K562 (cell line): ENCODE results near the gene LTBP2. TPM values are rescaled to one million over a fixed set of nuclear protein-coding genes. Genes with fewer than 3 reads are reported as not detected.

Source experiments
- ATAC-seq: fragments of 200-7000 bp; cut with Tn5 transposase; 3 replicates; pipeline ENCODE4 v1.9.1; 2020; ENCODE audit warnings: moderate library complexity
- BruUV-seq: library from RNA; stranded (reverse); fragments of 400-500 nt; replicated peaks from 2 replicates; lab custom pipeline; 2021; lab: Mats Ljungman, UMichigan
- CTCF ChIA-PET: fragments of 300-600 bp; formaldehyde crosslinking; extraction: SDS; loops from one replicate; lab custom pipeline; 2021; ENCODE audit warnings: low intra/inter-chr PET ratio; lab: Yijun Ruan, JAX
- POLR2A ChIA-PET: fragments of 300-600, 350-650 bp; sonication (Branson Sonifier 250); formaldehyde crosslinking; extraction: SDS; loops from one replicate; lab custom pipeline; 2021; ENCODE audit warnings: antibody characterized with exemption, inconsistent platforms; lab: Yijun Ruan, JAX
- DNase-seq, 4 experiments: peaks; one replicate each; pipeline versions ENCODE4 v3.0.0 to v3.0.0-alpha.2; 2011 to 2018; ENCODE audit warnings: low spot score in 3 of 4, mixed read lengths in 3 of 4; ENCODE audit errors: extremely low read depth in 1 of 4
- FAIRE-seq: peaks from 2 replicates; lab custom pipeline; 2011; peaks lifted over from hg19 to GRCh38; lab: Jason Lieb, UNC
- H2AFZ ChIP-seq: 2 replicates; pipeline ENCODE4 v1.6.0; 2011; ENCODE audit warnings: low read depth, low read length, control low read depth, inconsistent platforms
- H3K27ac ChIP-seq: fragments of 200-600 bp; 3 replicates; pipeline ENCODE4 v1.8.0; 2011; ENCODE audit warnings: low read depth, mild to moderate bottlenecking, control low read depth, inconsistent platforms, low read length, moderate library complexity, mixed read lengths; ENCODE audit errors: extremely low read depth
- H3K27me3 ChIP-seq, 2 experiments: fragments of 300-600 bp in 1 of 2; 2 replicates in 1 of 2; 3 replicates in 1 of 2; pipeline versions ENCODE4 v1.6.0 to v1.8.0; 2011; ENCODE audit warnings: inconsistent platforms in 2 of 2, low read length in 2 of 2, mild to moderate bottlenecking in 1 of 2, mixed read lengths in 1 of 2, moderate library complexity in 1 of 2; ENCODE audit not compliant: control insufficient read depth in 2 of 2, insufficient read depth in 2 of 2
- H3K36me3 ChIP-seq: fragments of 300-600 bp; 3 replicates; pipeline ENCODE4 v1.8.0; 2011; ENCODE audit warnings: mild to moderate bottlenecking, low read length, inconsistent platforms; ENCODE audit not compliant: control insufficient read depth, insufficient read depth
- H3K4me1 ChIP-seq, 2 experiments: fragments of 200-600 bp in 1 of 2; replicated peaks in 1 of 2; 2 replicates in 1 of 2; 3 replicates in 1 of 2; pipeline versions ENCODE4 v1.5.1 to v1.8.0; 2011; ENCODE audit warnings: inconsistent platforms in 2 of 2, low read length in 2 of 2, mild to moderate bottlenecking in 1 of 2, mixed read lengths in 1 of 2, moderate library complexity in 1 of 2; ENCODE audit not compliant: control insufficient read depth in 2 of 2, insufficient read depth in 2 of 2
- H3K4me2 ChIP-seq: 2 replicates; pipeline ENCODE4 v1.6.1; 2011; ENCODE audit warnings: low read length, control low read depth, inconsistent platforms, mixed read lengths; ENCODE audit not compliant: insufficient read depth
- H3K4me3 ChIP-seq: fragments of 200-600 bp; sonication (generic), shearing (Covaris generic); 2 replicates; pipeline ENCODE4 v1.5.1; 2016; ENCODE audit warnings: control low read depth, inconsistent platforms
- H3K79me2 ChIP-seq: fragments of 200-600 bp; 3 replicates; pipeline ENCODE4 v1.8.0; 2011; ENCODE audit warnings: low read length, inconsistent platforms; ENCODE audit not compliant: control insufficient read depth, insufficient read depth
- H3K9ac ChIP-seq, 2 experiments: 2 replicates each; pipeline versions ENCODE4 v1.6.0 to v1.6.1; 2011; ENCODE audit warnings: low read depth in 2 of 2, low read length in 2 of 2, control low read depth in 1 of 2, inconsistent platforms in 1 of 2, mild to moderate bottlenecking in 1 of 2, mixed read lengths in 1 of 2; ENCODE audit not compliant: insufficient read depth in 1 of 2
- H3K9me1 ChIP-seq: one replicate; pipeline ENCODE4 v1.6.0; 2011; ENCODE audit warnings: inconsistent platforms, mild to moderate bottlenecking, low read length, moderate library complexity; ENCODE audit not compliant: control insufficient read depth, insufficient read depth
- H3K9me3 ChIP-seq: replicated peaks from 2 replicates; pipeline ENCODE4 v1.5.1; 2011; ENCODE audit warnings: low read depth, low read length, inconsistent platforms; ENCODE audit not compliant: control insufficient read depth, insufficient read depth
- H4K20me1 ChIP-seq: replicated peaks from 2 replicates; pipeline ENCODE4 v1.6.1; 2011; ENCODE audit warnings: low read length, inconsistent platforms, mixed read lengths; ENCODE audit not compliant: control insufficient read depth, insufficient read depth
- BHLHE40 ChIP-seq: IDR thresholded peaks from 2 replicates; pipeline ENCODE4 v1.6.1; 2011; ENCODE audit warnings: low read length, improper control_type of control experiment
- CSDE1 ChIP-seq, 2 experiments: fragments of 450-650 bp; IDR thresholded peaks; 2 replicates each; pipeline ENCODE4 v1.6.1; 2016; ENCODE audit warnings: mild to moderate bottlenecking in 1 of 2
- GTF2E2 ChIP-seq: fragments of 200-800 bp; sonication (Bioruptor generic); IDR thresholded peaks from 2 replicates; pipeline ENCODE4 v1.6.1; 2016; ENCODE audit warnings: missing genetic modification characterization, missing compliant biosample characterization
- LARP7 ChIP-seq: fragments of 450-650 bp; IDR thresholded peaks from 2 replicates; pipeline ENCODE4 v1.6.1; 2016
- MED1 ChIP-seq: sonication (generic); formaldehyde crosslinking; IDR thresholded peaks from 2 replicates; pipeline ENCODE4 v1.8.1; 2023; ENCODE audit warnings: missing genetic modification reagents, borderline replicate concordance
- MEIS2 ChIP-seq: fragments of 450-650 bp; IDR thresholded peaks from 2 replicates; pipeline ENCODE4 v1.6.1; 2014; ENCODE audit warnings: mild to moderate bottlenecking; ENCODE audit not compliant: partially characterized antibody
- NR1H2 ChIP-seq: sonication (generic); formaldehyde crosslinking; IDR thresholded peaks from 2 replicates; pipeline ENCODE4 v1.4.0; 2020; ENCODE audit warnings: mild to moderate bottlenecking, missing genetic modification reagents
- PHB2 ChIP-seq: fragments of 450-650 bp; IDR thresholded peaks from 2 replicates; pipeline ENCODE4 v1.6.1; 2017; ENCODE audit warnings: low read depth
- RBM14 ChIP-seq: fragments of 200-400 bp; formaldehyde crosslinking; IDR thresholded peaks from 2 replicates; pipeline ENCODE4 v1.6.1; 2018; ENCODE audit warnings: low read depth, mild to moderate bottlenecking, low read length, moderate library complexity, borderline replicate concordance; ENCODE audit not compliant: insufficient read depth
- SIX5 ChIP-seq, 2 experiments: IDR thresholded peaks; 2 replicates each; pipeline ENCODE4 v1.6.1; 2011; ENCODE audit warnings: low read length in 2 of 2, borderline replicate concordance in 1 of 2, low read depth in 1 of 2, mild to moderate bottlenecking in 1 of 2, moderate library complexity in 1 of 2; ENCODE audit not compliant: insufficient read depth in 1 of 2
- TAF1 ChIP-seq: IDR thresholded peaks from 2 replicates; pipeline ENCODE4 v1.6.1; 2011; ENCODE audit warnings: mild to moderate bottlenecking, low read length, moderate library complexity; ENCODE audit not compliant: insufficient read depth, control insufficient read depth, severe bottlenecking; ENCODE audit errors: extremely low read depth
- THRA ChIP-seq: fragments of 450-650 bp; IDR thresholded peaks from 2 replicates; pipeline ENCODE4 v1.6.1; 2017; ENCODE audit warnings: mild to moderate bottlenecking, moderate library complexity
- WGBS: fragments of 100-300 bp; shearing (Covaris generic); methylation state at CpG from one replicate; pipeline ENCODE4 v1.1.6; 2016; ENCODE audit warnings: low coverage, mixed read lengths; ENCODE audit not compliant: insufficient coverage; ENCODE audit errors: missing lambda C conversion rate; 5-methylcytosine and 5-hydroxymethylcytosine counted together
- in situ Hi-C: fragments of 300-500 bp; cut with MboI; formaldehyde crosslinking; loops from 4 replicates; pipeline ENCODE4 v1.15.0; 2018; ENCODE audit warnings: inconsistent platforms, mixed read lengths
- intact Hi-C: fragments of 100-400 bp; cut with micrococcal nuclease; formaldehyde crosslinking; loops from 2 replicates; pipeline ENCODE4 v1.14.2; 2022
- polyA plus RNA-seq, 8 experiments: library from polyadenylated mRNA; depleted of rRNA in 4 of 8; stranded (reverse) in 5 of 8; unstranded in 3 of 8; fragments of >200 nt; fragmentation: Nextera tagmentation in 2 of 8; fragmentation: Illumina TruSeq in 1 of 8; extraction: Ambion mirVana in 2 of 8; extraction: Trizol in 1 of 8; gene quantifications; 2 replicates each; pipeline versions ENCODE4 v1.2.1 to v1.2.3, GENCODE V29; 2011 to 2014; ENCODE audit warnings: inconsistent platforms in 1 of 8, missing spikeins in 1 of 8
- total RNA-seq, 7 experiments: library from RNA; depleted of rRNA in 6 of 7; stranded (reverse); fragments of >200 nt in 6 of 7; fragmentation: Illumina TruSeq in 2 of 7; extraction: Trizol in 2 of 7; gene quantifications; 2 replicates each; pipeline versions ENCODE4 v1.2.1 to v1.2.3, GENCODE V29; 2011 to 2021; ENCODE audit warnings: low replicate concordance in 1 of 7
- TF ChIP-seq, protein P1 (sequence below): fragments of 450-650 bp; formaldehyde crosslinking; IDR thresholded peaks from 2 replicates; pipeline ENCODE4 v1.4.0; 2022; ENCODE audit warnings: mild to moderate bottlenecking, moderate library complexity

LTBP2 gene
- total and polyA plus RNA-seq, 9 of the 15 experiments (the other 6 are each of a cell fraction or from before 2014, with no cell fraction given): under 0.01 to 0.18 (median 0.03) TPM; not detected in 3

DNA sequence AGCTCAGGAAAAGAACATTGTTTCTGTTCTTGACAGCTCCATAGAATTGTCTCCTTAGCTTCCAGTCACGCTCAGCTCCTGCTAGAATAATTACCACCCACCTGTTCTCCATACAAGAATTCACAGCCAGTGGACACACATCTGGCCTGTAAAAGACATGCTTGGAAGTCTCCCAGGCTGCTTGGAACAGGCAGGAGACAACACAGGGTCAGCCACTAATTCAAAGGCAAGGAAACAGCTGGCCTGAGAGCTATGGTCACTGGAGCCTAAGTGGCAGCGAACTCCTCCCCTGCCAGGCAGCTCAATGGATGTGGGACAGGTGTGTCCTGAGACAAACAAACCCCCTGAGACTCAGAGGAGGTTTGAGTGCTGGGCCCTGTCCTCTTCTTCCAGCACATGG lies 22.9 kb upstream of the LTBP2 start:
- WGBS: 10% methylated on average over 1 of the region's 2 CpGs
- H3K9ac ChIP-seq: no peak overlapping the region
- no peak overlapping the region for H2AFZ ChIP-seq
- H3K4me3 ChIP-seq: no peak overlapping the region
- H4K20me1 ChIP-seq: no peaks in the 10 kb centered on the region
- H3K79me2 ChIP-seq: no peaks in the 10 kb centered on the region
- no peaks in the 10 kb centered on the region for H3K9me3 ChIP-seq
- H3K4me1 ChIP-seq: no peaks in the 10 kb centered on the region
- in situ Hi-C loops (no loop called here), intact Hi-C loops (no loop called here)
- ATAC-seq (no peak), FAIRE-seq (no peak), DNase-seq (no peak)
- H3K36me3 ChIP-seq: no peaks in the 10 kb centered on the region
- CTCF ChIA-PET: no interaction called here
- TF ChIP-seq PHB2 (no peak), LARP7 (no peak), THRA (no peak), BHLHE40 (no peak)
- H3K9me1 ChIP-seq: no peaks in the 10 kb centered on the region
- BruUV-seq: no TSS peak
- POLR2A ChIA-PET: no interaction called here
- H3K27me3 ChIP-seq: peaks cover 10 to 30% of the 10 kb centered on the region in 2 experiments; a peak in 3 of 5 replicates
- no peak overlapping the region for H3K4me2 ChIP-seq
- no peak overlapping the region for H3K27ac ChIP-seq

DNA sequence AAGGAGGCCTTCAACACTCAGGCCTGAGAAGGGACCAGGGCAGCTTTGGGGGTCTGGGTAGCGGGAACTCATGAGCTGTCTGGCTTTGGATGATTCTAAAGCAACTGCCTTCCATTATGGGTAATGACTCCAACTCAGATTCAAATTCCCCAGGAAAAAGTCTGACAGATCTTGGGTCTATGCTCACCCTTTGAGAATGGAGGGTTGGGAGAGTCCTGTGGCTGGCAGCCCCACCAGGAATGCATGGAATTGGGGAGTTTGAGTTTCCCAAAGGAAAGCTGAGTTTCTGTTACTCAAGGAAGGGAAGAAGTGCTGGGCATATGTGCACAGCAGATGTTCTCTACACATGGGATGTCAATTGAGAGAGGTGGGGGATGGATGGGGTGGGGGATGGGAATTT lies 22.4 kb upstream of the LTBP2 start:
- no peaks in the 10 kb centered on the region for H3K36me3 ChIP-seq
- FAIRE-seq (no peak), DNase-seq (no peak), ATAC-seq (no peak)
- intact Hi-C loops (no loop called here), in situ Hi-C loops (no loop called here)
- CTCF ChIA-PET: no interaction called here
- H3K4me3 ChIP-seq: no peak overlapping the region
- H3K79me2 ChIP-seq: no peaks in the 10 kb centered on the region
- H3K27me3 ChIP-seq: peaks cover 10 to 30% of the 10 kb centered on the region in 2 experiments; a peak in 3 of 5 replicates
- H4K20me1 ChIP-seq: no peaks in the 10 kb centered on the region
- no peak overlapping the region for H2AFZ ChIP-seq
- no TSS peak for BruUV-seq
- H3K4me2 ChIP-seq: no peak overlapping the region
- no peaks in the 10 kb centered on the region for H3K4me1 ChIP-seq
- no peaks in the 10 kb centered on the region for H3K9me1 ChIP-seq
- WGBS: 7% methylated on average over 1 of the region's 1 CpG
- H3K27ac ChIP-seq: no peak overlapping the region
- no peaks in the 10 kb centered on the region for H3K9me3 ChIP-seq
- no peak overlapping the region for H3K9ac ChIP-seq
- POLR2A ChIA-PET: no interaction called here
- TF ChIP-seq, protein P1, sequence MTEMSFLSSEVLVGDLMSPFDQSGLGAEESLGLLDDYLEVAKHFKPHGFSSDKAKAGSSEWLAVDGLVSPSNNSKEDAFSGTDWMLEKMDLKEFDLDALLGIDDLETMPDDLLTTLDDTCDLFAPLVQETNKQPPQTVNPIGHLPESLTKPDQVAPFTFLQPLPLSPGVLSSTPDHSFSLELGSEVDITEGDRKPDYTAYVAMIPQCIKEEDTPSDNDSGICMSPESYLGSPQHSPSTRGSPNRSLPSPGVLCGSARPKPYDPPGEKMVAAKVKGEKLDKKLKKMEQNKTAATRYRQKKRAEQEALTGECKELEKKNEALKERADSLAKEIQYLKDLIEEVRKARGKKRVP (CRISPR knock-in tag): no peak
- TF ChIP-seq TAF1: no peak
- no peak for TF ChIP-seq MEIS2
- TF ChIP-seq RBM14: no peak
- no peak for TF ChIP-seq SIX5 (IDR thresholded peaks at IDR 0.05; ENCODE audit: borderline replicate concordance in 1 of 2, insufficient read depth in 1 of 2, low read depth in 1 of 2, low read length in 2 of 2)
- no peak for TF ChIP-seq CSDE1 (IDR thresholded peaks at IDR 0.05)
- TF ChIP-seq NR1H2 (CRISPR knock-in tag): no peak
- TF ChIP-seq MED1 (CRISPR knock-in tag): no peak
- TF ChIP-seq GTF2E2 (tag): no peak
